Endometrial microvascular endothelial cells (primary cell): ENCODE results near the gene PTPN4. TPM values are rescaled to one million over a fixed set of nuclear protein-coding genes. Genes with fewer than 3 reads are reported as not detected.
"Not testable (repeated sequence)": the region's sequence is repeated elsewhere in the genome, so short reads cannot be mapped to it uniquely, and the experiment has no call there.

Source experiments
- in situ Hi-C: cut with HindIII; loops from 2 replicates; pipeline ENCODE4 v1.10.0; 2017; ENCODE audit warnings: low sequenced_read_pairs, low pct_unique_long_range_greater_than_20kb; ENCODE audit errors: inconsistent ontology term
- total RNA-seq: library from RNA; depleted of rRNA; stranded (reverse); fragments of >200 nt; gene quantifications from one replicate; pipeline ENCODE4 v1.2.3, GENCODE V29; 2015; ENCODE audit errors: inconsistent ontology term

PTPN4 gene
- total RNA-seq, 1 donor from 2014 or later = 22.8 TPM

DNA sequence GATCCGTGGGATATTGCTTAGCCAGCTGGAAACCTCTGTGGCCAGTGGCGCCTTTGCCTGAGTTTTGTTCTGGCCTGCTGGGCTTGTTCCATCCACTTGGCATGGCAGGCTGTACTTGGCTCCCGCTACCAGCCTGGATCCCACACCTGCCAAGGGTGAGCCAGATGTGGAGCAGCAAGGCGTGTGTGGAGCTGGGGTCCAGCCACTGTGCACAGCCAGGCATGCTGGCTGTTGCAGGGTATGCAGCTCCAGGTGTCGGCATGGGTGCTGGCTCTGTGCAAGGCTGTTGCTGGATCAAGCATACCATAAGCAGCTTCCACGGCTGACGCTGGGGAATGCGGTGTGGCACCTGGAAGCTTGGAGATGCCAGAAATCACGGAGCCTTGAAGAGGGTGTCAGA, 34.5 kb downstream of the PTPN4 start:
- in situ Hi-C loops = no loop called here

DNA sequence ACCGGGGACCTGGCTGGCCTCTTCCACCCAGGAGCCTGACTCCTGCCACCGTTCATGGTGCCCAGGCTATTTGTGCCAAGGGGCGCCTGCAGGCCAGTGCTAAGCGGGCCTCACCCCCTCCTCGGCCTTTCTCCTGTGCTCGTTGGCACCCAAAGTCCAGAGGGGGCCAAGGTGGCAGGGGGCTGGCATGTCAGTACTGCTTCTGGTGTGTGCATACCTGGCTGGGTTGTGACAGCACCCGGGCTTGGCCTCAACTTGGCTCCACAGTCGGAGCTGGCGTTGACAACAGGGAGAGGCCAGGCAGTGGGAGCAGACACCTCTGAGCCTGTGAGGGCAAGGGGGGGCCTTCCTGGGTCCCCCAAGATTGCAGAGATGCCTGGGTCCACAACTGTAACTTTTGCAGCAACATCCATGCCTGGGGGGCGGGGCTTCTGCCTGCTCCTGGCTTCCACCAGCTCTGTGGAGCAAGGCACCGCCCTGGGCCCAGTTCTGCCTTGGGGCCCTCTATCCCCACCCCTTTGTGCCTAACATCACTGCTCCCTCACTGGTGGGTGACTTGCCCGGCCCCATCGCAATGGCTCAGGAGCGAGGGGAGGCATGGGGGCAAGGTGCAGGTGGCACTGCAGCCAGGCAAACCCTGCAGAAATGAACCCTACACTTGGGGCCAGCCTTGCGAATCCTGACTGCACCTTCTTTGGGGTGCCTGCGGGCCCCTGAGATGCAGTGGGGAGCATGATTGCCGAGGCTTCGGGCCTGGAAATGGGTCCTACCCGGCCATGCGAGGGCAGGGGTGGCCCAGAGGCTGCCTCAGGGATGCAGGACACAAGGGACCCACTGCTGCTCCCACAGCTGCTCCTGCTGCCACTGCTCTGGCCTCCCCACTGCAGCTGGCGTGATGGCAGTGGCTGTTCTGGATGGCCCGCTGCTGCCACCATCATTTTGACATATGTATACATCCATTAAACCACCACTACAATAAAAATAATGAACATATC, 35.9 kb downstream of the PTPN4 start:
- in situ Hi-C loops = no loop called here

- in situ Hi-C loops = no loop called here
Observed at GRCh38 chr2:119800376-119800902, 40.7 kb downstream of the PTPN4 start.

DNA sequence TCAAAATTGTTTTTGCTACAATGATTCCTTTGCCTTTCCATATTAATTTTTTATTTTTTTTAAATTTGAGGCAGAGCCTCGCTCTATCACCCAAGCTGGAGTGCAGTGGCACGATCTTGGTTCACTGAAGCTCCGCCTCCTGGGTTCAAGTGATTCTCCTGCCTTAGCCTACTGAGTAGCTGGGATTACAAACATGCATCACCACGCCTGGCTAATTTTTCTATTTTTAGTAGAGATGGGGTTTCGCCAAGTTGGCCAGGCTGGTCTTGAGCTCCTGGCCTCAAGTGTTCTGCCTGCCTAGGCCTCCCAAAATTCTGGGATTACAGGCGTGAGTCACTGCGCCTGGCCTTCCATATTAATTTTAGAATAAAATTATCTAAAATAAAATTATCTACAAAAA, 41.3 kb downstream of the PTPN4 start:
- in situ Hi-C loops = no loop called here

DNA sequence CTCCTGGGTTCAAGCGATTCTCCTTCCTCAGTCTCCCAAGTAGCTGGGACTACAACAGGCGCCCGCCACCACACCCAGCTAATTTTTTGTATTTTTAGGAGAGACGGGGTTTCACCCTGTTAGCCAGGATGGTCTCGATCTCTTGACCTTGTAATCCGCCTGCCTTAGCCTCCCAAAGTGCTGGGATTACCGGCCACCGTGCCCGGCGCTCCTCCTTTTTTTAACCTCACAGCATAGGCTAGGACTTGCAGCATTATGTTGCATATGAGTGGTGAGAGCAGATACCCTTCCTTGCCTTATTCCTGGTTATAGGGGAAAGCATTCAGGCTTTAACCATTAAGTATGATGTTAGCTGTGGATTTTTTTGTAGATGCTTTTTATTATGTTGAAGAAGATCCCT, 42.3 kb downstream of the PTPN4 start:
- in situ Hi-C loops = not testable (repeated sequence)

- in situ Hi-C loops = no loop called here
Observed at GRCh38 chr2:119803101-119803500, 43.4 kb downstream of the PTPN4 start.

GRCh38 chr2:119804409-119804808, 44.7 kb downstream of the PTPN4 start:
- in situ Hi-C loops = not testable (repeated sequence)

DNA sequence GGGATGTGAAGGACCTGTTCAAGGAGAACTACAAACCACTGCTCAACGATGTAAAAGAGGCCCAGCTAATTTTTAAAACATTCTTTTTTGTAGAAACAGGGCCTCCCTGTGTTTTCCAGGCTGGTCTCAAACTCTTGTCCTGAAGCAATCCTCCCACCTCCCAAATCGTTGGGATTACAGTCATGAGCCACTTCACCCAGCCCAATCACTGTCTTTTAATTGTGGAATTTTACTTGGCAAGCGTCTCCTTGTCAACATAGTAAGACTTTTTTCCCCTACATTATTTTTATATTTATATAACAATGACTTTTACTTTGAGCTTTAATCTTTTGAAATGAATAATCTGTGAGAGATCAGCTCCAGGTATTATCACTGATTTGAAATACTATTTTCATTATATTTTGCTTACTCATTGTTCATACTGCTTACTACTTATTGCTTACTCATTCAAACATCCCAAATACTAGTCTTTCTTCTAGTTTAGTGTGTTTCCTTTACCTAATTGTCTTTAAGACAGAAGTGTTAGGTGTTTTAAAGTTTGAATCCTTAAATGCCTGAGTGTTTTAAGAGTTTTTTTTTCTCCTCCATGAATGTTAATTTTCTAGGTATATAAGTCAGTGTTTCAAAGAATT, 48.9 kb downstream of the PTPN4 start:
- in situ Hi-C loops = no loop called here

GRCh38 chr2:119809339-119810048, 49.8 kb downstream of the PTPN4 start:
- in situ Hi-C loops = loop anchor here (10.0 kb wide), 1 partner anchor 55 kb away; the partner anchor contains the start of gene PTPN4

GRCh38 chr2:119810049-119810630, 50.4 kb downstream of the PTPN4 start:
- in situ Hi-C loops = loop anchor here (10.0 kb wide), 1 partner anchor 55 kb away; the partner anchor contains the start of gene PTPN4

GRCh38 chr2:119814216-119814615, 54.5 kb downstream of the PTPN4 start:
- in situ Hi-C loops = loop anchor here (10.0 kb wide), 1 partner anchor 59 kb away; the partner anchor contains the start of gene PTPN4

- in situ Hi-C loops = loop anchor here (10.0 kb wide), 1 partner anchor 64 kb away; the partner anchor contains the start of gene PTPN4
Observed at GRCh38 chr2:119818792-119819191, 59.1 kb downstream of the PTPN4 start.

DNA sequence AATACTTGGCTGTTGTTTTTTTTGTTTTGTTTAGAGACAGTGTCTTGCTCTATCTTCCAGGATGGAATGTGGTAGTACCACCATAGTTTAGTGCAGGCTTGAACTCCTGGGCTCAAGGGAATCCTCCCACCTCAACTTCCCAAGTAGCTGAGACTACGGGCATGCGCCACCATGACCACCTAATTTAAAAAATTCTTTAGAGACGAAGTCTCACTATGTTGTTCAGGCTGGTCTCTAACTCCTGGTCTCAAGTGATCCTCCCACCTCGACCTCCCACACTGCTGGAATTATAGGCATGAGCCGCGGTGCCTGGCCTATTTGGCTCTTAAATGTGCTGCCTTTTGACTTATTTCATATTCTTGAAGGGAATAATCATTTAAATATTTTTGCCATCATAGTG, 60.1 kb downstream of the PTPN4 start:
- in situ Hi-C loops = loop anchor here (10.0 kb wide), 1 partner anchor 65 kb away; the partner anchor contains the start of gene PTPN4

DNA sequence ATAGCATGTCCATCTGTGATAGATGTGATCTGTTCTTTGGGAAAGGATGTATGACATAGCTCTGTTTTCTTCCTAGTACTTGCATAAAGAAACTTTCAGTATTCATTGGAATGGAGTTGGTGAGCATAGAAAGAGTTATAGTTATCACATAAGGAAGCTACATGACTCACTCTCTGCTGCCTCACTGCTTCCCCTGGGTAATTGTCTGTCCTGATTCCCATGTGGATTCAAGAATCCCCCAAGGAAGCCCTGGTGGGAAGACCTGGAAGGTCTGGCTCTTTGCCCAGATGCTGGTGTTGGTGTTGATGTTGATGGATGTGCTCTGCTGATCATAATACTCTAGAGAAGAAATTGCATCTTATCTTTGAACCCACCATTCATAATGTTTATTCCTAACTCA, 60.6 kb downstream of the PTPN4 start:
- in situ Hi-C loops = no loop called here

DNA sequence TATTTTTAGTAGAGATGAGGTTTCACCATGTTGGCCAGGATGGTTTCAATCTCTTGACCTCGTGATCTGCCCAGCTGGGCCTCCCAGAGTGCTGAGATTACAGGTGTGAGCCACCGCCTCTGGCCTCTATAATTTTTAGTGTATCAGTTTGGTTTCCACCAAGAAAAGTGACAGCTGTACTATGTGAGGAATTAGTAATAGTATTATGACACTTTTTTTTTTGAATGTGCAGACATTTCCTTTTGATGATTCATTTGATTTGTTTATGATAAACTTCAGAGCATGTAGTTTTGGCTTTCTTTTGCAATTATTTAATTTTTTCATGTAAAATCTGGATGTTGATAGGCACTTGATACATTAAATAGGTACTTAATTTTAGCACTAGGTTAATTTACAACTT, 61.5 kb downstream of the PTPN4 start:
- in situ Hi-C loops = no loop called here

- in situ Hi-C loops = no loop called here
Observed at GRCh38 chr2:119823734-119824334, 64.1 kb downstream of the PTPN4 start.

- in situ Hi-C loops = no loop called here
Observed at GRCh38 chr2:119826370-119826961, 66.7 kb downstream of the PTPN4 start.
